Skeletal muscle satellite cell (primary cell): Measurements from ENCODE around the gene STK17B.
A peak's percentile ranks its signal among the peaks of the same experiment; 100 is the strongest.

Experiments used
- H3K27me3 ChIP-seq: 2 replicates; pipeline ENCODE4 v1.7.0; 2013; ENCODE audit warnings: low read length; ENCODE audit not compliant: control insufficient read depth, insufficient read depth
- H3K36me3 ChIP-seq: 2 replicates; pipeline ENCODE4 v1.7.0; 2013; ENCODE audit warnings: mild to moderate bottlenecking, control low read depth, low read length; ENCODE audit not compliant: insufficient read depth
- H3K4me1 ChIP-seq: 2 replicates; pipeline ENCODE4 v1.7.0; 2013; ENCODE audit warnings: low read length; ENCODE audit not compliant: control insufficient read depth, insufficient read depth
- H3K4me2 ChIP-seq: 2 replicates; pipeline ENCODE4 v1.7.0; 2013; ENCODE audit warnings: mild to moderate bottlenecking, low read length
- H3K4me3 ChIP-seq: 2 replicates; pipeline ENCODE4 v1.7.0; 2013; ENCODE audit warnings: low read length
- H3K9ac ChIP-seq: 2 replicates; pipeline ENCODE4 v1.7.0; 2013; ENCODE audit warnings: mild to moderate bottlenecking, low read depth, low read length, moderate library complexity
- H3K9me3 ChIP-seq: replicated peaks from 2 replicates; pipeline ENCODE4 v1.7.0; 2013; ENCODE audit warnings: mild to moderate bottlenecking, control low read depth, low read length

STK17B gene

DNA sequence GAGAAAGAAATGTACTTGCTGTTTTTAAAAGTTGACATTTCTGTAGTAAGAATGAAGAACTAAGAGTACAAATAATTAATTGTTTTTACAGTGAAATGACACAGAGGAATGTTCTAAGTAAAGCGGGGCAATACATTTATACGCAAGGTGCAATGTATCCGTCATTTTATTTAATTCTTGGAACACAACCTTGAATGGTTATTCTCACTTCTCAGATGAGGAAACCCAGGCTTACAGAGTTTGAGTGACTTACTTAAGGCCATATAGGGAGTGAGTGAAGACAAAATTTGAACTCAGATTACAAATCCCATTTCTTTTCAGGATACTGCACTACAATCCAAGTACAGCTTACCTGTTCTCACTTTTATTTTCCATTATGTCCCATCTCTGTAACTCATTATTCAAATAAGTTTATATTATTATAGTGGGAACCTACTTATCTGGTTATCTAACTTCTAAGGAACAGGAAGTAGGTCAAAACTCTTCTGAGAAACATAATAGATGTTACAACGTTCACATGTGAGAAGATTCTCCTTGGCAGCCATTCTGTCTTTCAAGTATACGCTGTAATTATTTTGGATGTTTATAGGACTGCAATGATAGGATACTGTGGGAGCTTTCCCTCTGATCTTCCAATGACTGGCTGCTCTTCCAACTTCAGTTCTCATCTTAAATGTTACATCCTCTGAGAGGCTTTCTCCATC is 12.3 kb upstream of the STK17B start:
- Histone ChIP-seq H3K36me3 (no peaks in the 10 kb centered on the region), H3K4me2 (no peak overlapping the region), H3K9ac (no peak overlapping the region), H3K9me3 (no peaks in the 10 kb centered on the region), H3K4me3 (no peak overlapping the region), H3K27me3 (no peaks in the 10 kb centered on the region), H3K4me1 (no peaks in the 10 kb centered on the region)

DNA sequence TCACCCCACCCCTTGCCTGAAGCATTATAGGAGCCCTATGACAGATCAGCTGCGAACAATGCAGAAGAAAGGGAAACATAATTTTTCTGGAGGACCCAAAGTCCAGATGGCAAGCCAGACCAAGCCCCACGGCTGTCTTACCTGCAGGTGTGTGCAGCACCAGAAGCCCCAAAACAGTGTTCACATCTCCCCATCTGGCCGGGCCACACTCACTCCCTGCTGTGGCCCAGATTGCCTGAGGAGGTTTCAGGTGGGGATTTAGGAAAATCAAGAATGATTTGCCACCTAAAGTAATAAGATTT is 11.7 kb upstream of the STK17B start:
- no peaks in the 10 kb centered on the region for H3K9me3 ChIP-seq
- no peaks in the 10 kb centered on the region for H3K36me3 ChIP-seq
- no peaks in the 10 kb centered on the region for H3K27me3 ChIP-seq
- H3K4me1 ChIP-seq = no peaks in the 10 kb centered on the region
- no peak overlapping the region for H3K4me3 ChIP-seq
- no peak overlapping the region for H3K9ac ChIP-seq
- no peak overlapping the region for H3K4me2 ChIP-seq

DNA sequence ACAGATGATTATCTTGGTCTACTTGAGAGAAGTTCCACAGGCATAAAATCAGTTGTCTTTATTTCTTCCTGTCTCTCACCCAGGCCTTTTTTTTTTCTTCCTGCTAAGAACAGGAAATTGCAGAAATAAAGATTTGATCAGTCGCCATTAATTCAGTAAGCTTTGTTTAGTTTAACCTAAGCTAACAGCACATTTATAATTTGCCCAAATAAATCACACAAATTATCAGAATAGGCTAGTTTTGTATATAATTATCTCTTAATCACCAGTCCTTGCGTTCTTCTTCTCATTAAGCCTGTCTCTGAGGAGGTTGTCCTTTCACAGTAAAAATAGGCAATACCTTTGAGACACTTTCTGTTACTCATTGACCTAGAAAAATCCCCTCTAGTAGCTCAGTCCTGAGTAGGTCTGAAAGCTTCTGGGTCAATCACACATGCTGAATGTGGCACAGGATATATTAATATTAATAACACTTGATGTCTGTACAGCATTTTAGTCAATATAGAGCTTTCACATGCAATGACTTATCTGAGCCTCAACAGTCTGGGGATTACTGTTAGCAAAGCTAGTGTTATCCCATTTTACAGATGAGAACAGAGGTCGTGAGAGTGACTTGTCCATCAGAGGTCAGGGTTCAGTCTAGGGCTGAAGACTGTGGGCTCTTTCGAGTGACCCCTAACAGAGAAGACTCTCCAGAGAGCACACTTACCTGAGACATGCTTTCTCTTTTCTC is 11.2 kb upstream of the STK17B start:
- H3K9me3 ChIP-seq = no peaks in the 10 kb centered on the region
- H3K27me3 ChIP-seq = no peaks in the 10 kb centered on the region
- no peak overlapping the region for H3K4me3 ChIP-seq
- H3K4me2 ChIP-seq = no peak overlapping the region
- H3K9ac ChIP-seq = no peak overlapping the region
- no peaks in the 10 kb centered on the region for H3K36me3 ChIP-seq
- no peaks in the 10 kb centered on the region for H3K4me1 ChIP-seq

DNA sequence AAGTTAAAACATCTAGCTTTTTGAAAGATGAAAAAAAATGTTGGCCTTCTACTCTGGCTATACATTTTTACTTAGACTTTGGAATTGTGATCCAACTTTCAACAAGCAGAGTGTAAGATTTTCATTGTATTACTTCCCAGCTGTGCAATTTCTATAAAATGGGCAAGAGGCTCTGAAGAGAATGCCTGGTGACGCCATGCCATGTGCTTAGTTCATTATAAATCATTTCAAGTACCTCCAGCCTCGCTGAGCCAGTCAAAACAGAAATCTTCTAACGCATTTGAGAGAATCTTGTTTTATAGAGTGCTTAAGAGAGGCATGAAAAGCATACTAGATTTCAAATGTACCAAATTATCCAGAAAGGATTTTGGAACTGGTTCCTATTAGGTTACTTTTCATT is 10.1 kb upstream of the STK17B start:
- H3K27me3 ChIP-seq = no peaks in the 10 kb centered on the region
- H3K36me3 ChIP-seq = no peaks in the 10 kb centered on the region
- H3K9ac ChIP-seq = no peak overlapping the region
- H3K4me1 ChIP-seq = no peaks in the 10 kb centered on the region
- no peak overlapping the region for H3K4me3 ChIP-seq
- H3K9me3 ChIP-seq = no peaks in the 10 kb centered on the region
- H3K4me2 ChIP-seq = no peak overlapping the region

DNA sequence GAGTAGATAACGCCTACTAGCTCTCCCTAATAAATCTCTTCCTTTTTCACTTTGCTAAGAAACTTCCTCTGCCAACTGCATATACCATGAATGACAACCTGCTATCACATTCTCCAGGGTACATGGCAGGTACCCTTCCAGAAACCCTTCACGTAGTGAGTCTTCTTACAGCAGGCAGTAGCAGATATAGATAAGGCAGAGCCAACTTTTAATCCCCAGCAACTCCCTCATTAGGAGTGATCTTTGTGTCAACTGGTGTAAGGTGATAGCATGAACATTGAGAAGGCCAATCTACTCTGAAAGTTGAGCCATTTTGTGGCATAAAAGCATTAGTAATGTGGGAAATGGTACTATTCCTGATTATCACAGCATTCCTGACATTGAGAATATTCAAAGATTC is 5.7 kb upstream of the STK17B start:
- Histone ChIP-seq H3K9ac (no peak overlapping the region), H3K27me3 (no peaks in the 10 kb centered on the region), H3K4me3 (no peak overlapping the region), H3K4me1 (peaks cover under 1% of the 10 kb centered on the region), H3K9me3 (no peaks in the 10 kb centered on the region), H3K36me3 (no peaks in the 10 kb centered on the region), H3K4me2 (no peak overlapping the region)

DNA sequence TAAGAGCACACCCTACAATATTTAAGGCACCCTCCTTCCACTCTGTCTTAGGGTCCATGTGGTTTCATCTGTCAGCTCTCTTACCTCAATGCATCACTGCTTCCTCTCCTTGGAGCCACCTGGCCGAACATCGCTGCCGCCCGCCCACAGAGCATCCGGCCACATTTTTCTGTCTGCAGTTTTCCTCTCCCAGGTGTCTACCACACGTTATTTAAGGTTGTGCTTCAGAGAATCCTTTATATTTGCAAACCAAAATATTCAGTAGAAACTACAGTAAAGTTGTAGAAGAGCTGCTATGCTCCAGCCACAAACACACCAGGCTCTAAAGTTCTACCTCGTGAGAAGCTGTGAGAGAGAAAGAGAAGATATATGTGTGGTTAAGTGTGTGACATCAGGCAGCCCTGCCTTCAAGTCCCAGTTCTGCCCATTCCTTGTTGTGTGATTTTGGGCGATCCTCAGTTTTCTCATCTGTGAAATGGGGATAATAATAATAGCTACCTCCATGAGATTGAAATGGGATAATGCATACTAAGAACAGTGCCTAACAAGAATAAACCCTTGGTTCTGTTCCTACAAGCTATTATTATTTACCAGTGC is 4.9 kb upstream of the STK17B start:
- H3K9me3 ChIP-seq = no peaks in the 10 kb centered on the region
- peaks cover 3% of the 10 kb centered on the region for H3K4me1 ChIP-seq
- H3K27me3 ChIP-seq = no peaks in the 10 kb centered on the region
- H3K4me3 ChIP-seq = no peak overlapping the region
- no peaks in the 10 kb centered on the region for H3K36me3 ChIP-seq
- H3K9ac ChIP-seq = no peak overlapping the region
- no peak overlapping the region for H3K4me2 ChIP-seq

DNA sequence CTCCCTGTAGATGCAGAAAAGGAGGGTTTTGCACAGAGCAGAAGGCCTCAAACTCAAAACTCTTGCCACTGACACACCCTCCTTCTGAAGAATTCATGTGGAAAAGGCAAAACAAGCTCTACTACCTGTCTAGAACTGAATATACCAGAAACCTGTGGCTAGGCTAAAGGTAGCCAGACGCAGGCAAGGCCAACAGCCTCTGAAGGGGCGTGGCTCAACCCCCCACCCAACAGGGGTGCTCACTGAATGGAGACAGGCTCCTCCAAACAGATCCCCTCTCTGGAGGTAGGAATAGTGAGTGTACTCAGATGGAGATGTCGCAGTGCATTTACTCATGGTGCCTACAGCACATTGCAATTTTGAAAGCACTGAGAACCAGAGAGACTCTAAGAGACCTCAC is 3.0 kb upstream of the STK17B start:
- H3K4me1 ChIP-seq = peaks cover 3% of the 10 kb centered on the region

DNA sequence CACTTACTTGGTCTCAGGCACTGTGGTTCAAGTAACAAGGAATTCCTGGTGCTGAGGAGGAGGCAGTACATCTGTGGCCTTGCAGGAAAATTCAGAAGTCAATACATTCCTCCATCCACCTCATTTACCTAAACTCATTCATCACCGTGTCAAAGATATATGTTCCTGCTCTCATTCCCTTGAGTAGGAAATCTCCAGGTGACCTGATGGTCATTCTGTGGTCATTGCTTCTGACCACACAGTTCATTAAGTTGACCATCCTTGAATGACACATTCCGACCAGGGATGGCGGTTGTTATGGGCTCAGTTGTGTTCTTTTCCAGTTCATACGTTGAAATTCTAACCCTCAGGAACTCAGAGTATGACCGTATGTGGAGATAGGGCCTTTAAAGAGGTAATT is 2.1 kb upstream of the STK17B start:
- H3K9me3 ChIP-seq = no peaks in the 10 kb centered on the region
- no peak overlapping the region for H3K4me2 ChIP-seq
- peaks cover 3% of the 10 kb centered on the region for H3K36me3 ChIP-seq
- no peak overlapping the region for H3K4me3 ChIP-seq
- peaks cover 3% of the 10 kb centered on the region for H3K4me1 ChIP-seq
- H3K27me3 ChIP-seq = no peaks in the 10 kb centered on the region
- no peak overlapping the region for H3K9ac ChIP-seq

More for the DNA sequence above, 3.0 kb upstream of the STK17B start:
- H3K9me3 ChIP-seq = no peaks in the 10 kb centered on the region
- H3K4me3 ChIP-seq = no peak overlapping the region
- H3K27me3 ChIP-seq = no peaks in the 10 kb centered on the region
- H3K9ac ChIP-seq = no peak overlapping the region
- H3K4me2 ChIP-seq = no peak overlapping the region
- peaks cover 3% of the 10 kb centered on the region for H3K36me3 ChIP-seq

DNA sequence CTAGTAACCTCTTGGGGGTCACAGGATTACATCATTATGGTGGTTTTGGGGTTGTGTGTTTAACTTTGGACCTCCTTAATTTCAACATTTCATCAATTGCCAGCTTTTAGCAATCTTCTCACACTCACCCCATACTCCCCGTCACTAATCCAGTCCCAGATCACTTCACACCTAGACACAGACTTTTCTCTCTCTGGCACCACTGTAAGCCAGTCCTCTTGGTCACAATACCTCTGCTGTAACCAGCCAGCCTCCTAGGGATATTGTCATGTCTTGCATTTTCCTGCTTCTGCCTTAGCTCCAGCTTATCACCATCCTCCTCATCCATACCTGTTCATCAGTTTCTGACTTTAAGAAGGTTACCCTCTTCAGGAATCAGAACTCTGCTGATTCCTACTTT is 1.6 kb upstream of the STK17B start:
- H3K4me1 ChIP-seq = peaks cover 3% of the 10 kb centered on the region

DNA sequence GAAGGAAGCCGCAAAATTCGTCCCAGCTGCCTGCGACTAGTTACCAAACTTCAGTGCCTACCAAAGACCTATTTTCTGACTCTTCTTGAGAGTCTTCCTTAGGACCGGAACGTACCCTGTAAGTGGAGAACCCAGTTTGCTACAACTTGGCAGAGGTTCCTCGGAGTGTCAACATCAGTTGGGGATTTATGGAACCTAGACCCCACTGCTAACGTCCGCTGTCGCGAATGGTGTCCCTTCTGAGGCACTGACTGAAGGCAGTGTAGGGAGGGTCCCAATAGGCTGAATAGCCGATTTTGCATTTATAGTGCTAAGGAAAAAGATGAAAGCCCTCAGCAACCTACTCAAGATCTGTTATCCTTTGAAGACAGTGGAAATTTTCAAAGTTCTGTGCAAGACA is 568 bp upstream of the STK17B start:
- Histone ChIP-seq H3K36me3 (peaks cover 3% of the 10 kb centered on the region), H3K4me2 (peak overlapping the region; percentile 87), H3K9ac (peak overlapping the region; percentile 53), H3K4me3 (peak overlapping the region; percentile 69), H3K27me3 (no peaks in the 10 kb centered on the region), H3K9me3 (no peaks in the 10 kb centered on the region), H3K4me1 (peaks cover 13% of the 10 kb centered on the region)

More for the DNA sequence above, 1.6 kb upstream of the STK17B start:
- no peak overlapping the region for H3K4me2 ChIP-seq
- no peak overlapping the region for H3K4me3 ChIP-seq
- peaks cover 3% of the 10 kb centered on the region for H3K36me3 ChIP-seq
- no peaks in the 10 kb centered on the region for H3K27me3 ChIP-seq
- no peaks in the 10 kb centered on the region for H3K9me3 ChIP-seq
- H3K9ac ChIP-seq = no peak overlapping the region

DNA sequence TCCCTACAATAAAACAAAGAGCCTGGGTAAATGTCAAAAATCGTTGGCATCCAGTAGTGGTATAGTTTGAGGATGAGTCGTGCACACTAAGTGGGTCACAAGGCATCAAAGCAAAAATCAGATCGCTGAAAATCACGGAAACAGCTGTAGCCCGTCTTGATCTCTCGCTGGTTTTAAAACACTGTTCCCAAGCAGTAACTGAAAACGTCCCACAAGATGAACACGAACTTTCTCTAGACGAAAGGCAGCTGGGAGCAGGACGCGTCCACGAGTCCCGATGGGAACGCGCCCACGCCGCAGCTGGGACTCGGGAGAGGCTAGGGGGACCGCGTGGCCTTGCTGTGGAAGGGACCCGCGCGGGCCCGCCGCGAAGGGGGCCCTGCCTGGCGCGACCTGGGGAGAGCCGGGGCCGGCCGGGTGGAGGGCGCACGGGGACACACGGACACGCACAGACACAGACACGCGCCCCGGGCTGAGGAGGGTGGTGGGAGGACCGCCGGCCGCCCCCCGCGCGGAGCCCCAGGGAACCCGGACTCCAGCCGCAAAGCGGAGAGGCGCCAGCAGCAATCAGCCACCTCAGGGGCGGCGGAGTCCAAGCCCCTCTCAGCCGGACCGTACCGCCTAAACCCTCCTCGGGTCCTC is 651 bp downstream of the STK17B start:
- H3K27me3 ChIP-seq = no peaks in the 10 kb centered on the region
- peaks cover 4% of the 10 kb centered on the region for H3K36me3 ChIP-seq
- H3K9me3 ChIP-seq = no peaks in the 10 kb centered on the region
- peak overlapping the region; percentile 84 for H3K4me2 ChIP-seq
- peak overlapping the region; percentile 98 for H3K9ac ChIP-seq
- H3K4me3 ChIP-seq = peak overlapping the region; percentile 96
- H3K4me1 ChIP-seq = peaks cover 23% of the 10 kb centered on the region
